Pancreas (tissue), 10 donors: ENCODE data around the gene PRODH2. TPM values are rescaled to one million over a fixed set of nuclear protein-coding genes. Genes with fewer than 3 reads are reported as not detected.

Experiments used
- ATAC-seq, 4 donors: fragments of 200-7000 bp; cut with Tn5 transposase; one replicate each; pipeline versions ENCODE4 v1.8.0 to v1.9.1; 2020; ENCODE audit warnings: mild to moderate bottlenecking in 4 of 4, moderate library complexity in 4 of 4
- DNase-seq, 6 donors: peaks; one replicate each; pipeline ENCODE4 v3.0.0-alpha.2; 2020
- FAIRE-seq: peaks from 2 replicates; lab custom pipeline; 2012; peaks lifted over from hg19 to GRCh38; lab: Jason Lieb, UNC
- H3K27ac ChIP-seq, 4 donors: fragments of 200-600 bp; sonication (generic); 1 replicate in 3 of 4; 2 replicates in 1 of 4; pipeline versions ENCODE4 v1.5.0 to v1.8.0; 2020
- H3K27me3 ChIP-seq, 4 donors: fragments of 200-600 bp; one replicate each; pipeline ENCODE4 v1.8.0; 2021
- H3K36me3 ChIP-seq, 3 donors: fragments of 200-600 bp; sonication (generic) in 1 of 3; one replicate each; pipeline versions ENCODE4 v1.5.0 to v1.8.0; 2020 to 2021
- H3K4me1 ChIP-seq, 3 donors: fragments of 200-600 bp; one replicate each; pipeline ENCODE4 v1.8.0; 2021
- H3K4me3 ChIP-seq, 4 donors: fragments of 200-600 bp; sonication (generic) in 2 of 4; one replicate each; pipeline versions ENCODE4 v1.5.0 to v1.8.0; 2020 to 2021
- H3K9me3 ChIP-seq, 4 donors: fragments of 200-600 bp; one replicate each; pipeline ENCODE4 v1.8.0; 2021
- CTCF ChIP-seq, 4 donors: fragments of 200-600 bp; sonication (generic) in 3 of 4; IDR thresholded peaks; one replicate each; pipeline versions ENCODE4 v1.5.0 to v1.8.0; 2021; ENCODE audit warnings: antibody characterized with exemption in 4 of 4
- WGBS, 2 donors: extraction: QIAGEN DNeasy Blood & Tissue Kit; methylation state at CpG; one replicate each; pipeline ENCODE4 v1.1.7; 2013; 5-methylcytosine and 5-hydroxymethylcytosine counted together
- intact Hi-C, 3 donors: fragments of 100-400 bp; cut with DNase I; formaldehyde crosslinking; loops; one replicate each; pipeline versions ENCODE4 v1.11.1 to v1.14.2; 2022
- polyA plus RNA-seq, 2 donors: library from polyadenylated mRNA; stranded (reverse); fragments of 200-250 nt; gene quantifications; one replicate each; pipeline ENCODE4 v1.2.3, GENCODE V29; 2013
- total RNA-seq, 6 donors: library from RNA; stranded (reverse); fragmentation: NEBNext Ultra II Directional in 4 of 6; extraction: Animal tissue kit (Norgen Biotek cat#: 25700) in 4 of 6; gene quantifications; one replicate each; pipeline versions ENCODE4 v1.2.1 to v1.2.4, GENCODE V29; 2021 to 2023
- donor health status: healthy with polysubstance abuse.
- donor health status: DM: no; HTN: no; CAD: no; lungs with moderate emphysema.
- donor health status: DM: no; HTN: no; CAD: no.
- donor health status: control.
- donor health status: control.
- donor health status: Bipolar disorder and iron deficiency.
- donor health status: DM: yes; HTN: yes; CAD: no.
- donor health status: DM: no; HTN: no; CAD: no.
- donor health status: DM: no; HTN: no; CAD: no.
- donor health status: DM: yes; HTN: yes; CAD: no.

PRODH2 gene
- total and polyA plus RNA-seq, 8 donors, result 0.95 to 21.5 (median 4.2) TPM

- Histone ChIP-seq H3K4me3 (peak overlapping the region in 1 of 4 donors; percentile 70), H3K27me3 (no peaks in the 10 kb centered on the region), H3K36me3 (peaks cover 0 to 4% (median 0%) of the 10 kb centered on the region in 3 donors), H3K9me3 (no peaks in the 10 kb centered on the region), H3K27ac (no peak overlapping the region), H3K4me1 (peaks cover 0 to 17% (median 8%) of the 10 kb centered on the region in 3 donors)
- DNase-seq (peak in 1 of 6 donors; percentile 35), FAIRE-seq (no peak), ATAC-seq (no peak)
- intact Hi-C loops, result no loop called here
- TF ChIP-seq CTCF (IDR thresholded peaks at IDR 0.05), result no peak
- WGBS, 2 donors, result 82 to 88% methylated on average over 17 of the region's 17 CpGs
These were observed 57.5 kb downstream of the PRODH2 start for GRCh38 chr19:35755131-35755549.

DNA sequence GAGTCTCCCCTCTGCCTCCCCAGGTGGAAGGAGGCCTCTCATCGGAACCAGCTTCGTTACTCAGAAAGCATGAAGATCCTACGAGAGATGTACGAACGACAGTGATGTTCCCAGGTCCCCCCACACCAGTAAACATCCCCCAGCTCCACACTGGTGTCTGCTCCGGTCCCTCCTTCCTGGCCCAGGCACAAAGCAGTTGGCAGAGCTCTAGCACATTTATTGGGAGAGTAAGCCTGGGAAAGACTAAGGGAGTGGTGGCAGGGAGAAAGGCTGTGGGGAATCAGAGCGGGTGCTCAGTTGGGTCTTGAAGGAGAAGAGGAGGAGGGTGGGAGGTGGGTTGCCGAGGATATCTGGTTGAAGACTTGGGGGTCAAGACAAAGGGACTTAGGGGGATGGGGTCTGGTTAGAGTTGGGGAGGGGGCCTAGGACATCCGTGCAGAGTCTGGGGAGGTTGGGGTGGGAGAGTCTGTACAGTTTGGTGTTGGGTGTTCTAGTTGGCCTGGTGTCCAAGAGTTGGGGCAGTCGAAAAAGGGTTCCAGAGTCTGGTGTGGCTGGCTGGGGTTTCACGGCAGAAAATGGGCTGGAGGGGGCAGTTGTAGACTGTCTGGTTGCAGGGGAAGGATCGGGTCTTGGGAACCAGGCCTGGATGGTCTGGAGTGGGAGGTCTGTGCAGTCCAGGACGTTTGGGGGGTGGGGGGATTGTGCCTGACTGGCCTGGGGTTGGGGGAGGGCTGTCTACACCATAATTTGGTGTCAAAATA lies 58.1 kb downstream of the PRODH2 start:
- H3K4me3 ChIP-seq, result no peak overlapping the region
- ATAC-seq, result no peak
- intact Hi-C loops, result no loop called here

DNA sequence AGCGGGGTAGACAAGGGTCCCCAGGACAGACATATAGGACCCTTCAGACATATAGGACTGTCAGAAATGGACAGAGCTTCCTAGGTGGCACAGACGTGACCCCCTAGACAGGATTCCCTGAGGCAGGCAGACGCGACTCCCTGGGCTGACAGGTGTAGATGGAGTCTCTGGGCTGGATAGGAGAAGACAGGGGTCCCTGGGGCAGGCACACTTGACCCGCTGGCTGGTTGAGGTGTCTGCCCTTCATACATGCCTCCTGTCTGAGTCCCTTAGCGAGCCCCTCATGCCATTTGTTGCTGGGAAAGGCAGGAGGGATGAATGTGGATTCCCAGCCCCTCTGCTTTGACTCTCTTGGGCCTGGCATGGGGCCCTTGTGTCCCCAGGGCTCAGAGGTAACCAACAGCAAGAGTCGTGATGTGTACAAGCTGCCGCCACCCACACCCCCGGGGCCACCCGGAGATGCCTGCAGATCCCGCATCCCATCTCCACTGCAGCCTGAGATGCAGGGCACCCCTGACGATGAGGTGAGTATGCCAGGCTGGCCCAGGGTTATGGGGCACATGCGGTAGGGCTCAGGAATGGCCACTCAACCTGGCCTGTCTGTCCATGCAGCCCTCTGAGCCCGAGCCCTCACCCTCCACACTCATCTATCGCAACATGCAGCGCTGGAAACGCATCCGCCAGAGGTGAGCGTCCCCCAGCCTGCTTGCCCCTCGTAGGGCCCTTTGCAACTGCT lies 58.8 kb downstream of the PRODH2 start:
- ATAC-seq, result no peak
- Histone ChIP-seq H3K4me1 (peaks cover 0 to 20% (median 8%) of the 10 kb centered on the region in 3 donors), H3K4me3 (no peak overlapping the region), H3K9me3 (no peaks in the 10 kb centered on the region), H3K27me3 (no peaks in the 10 kb centered on the region), H3K27ac (no peak overlapping the region), H3K36me3 (peaks cover 0 to 4% (median 0%) of the 10 kb centered on the region in 3 donors)
- no peak for TF ChIP-seq CTCF (IDR thresholded peaks at IDR 0.05)
- FAIRE-seq, result no peak
- intact Hi-C loops, result no loop called here
- no peak for DNase-seq
- 86 to 95% methylated on average over 20 of the region's 20 CpGs for WGBS, 2 donors

More for the DNA sequence above, 58.1 kb downstream of the PRODH2 start:
- no peak for TF ChIP-seq CTCF (IDR thresholded peaks at IDR 0.05)
- 83 to 90% methylated on average over 13 of the region's 13 CpGs for WGBS, 2 donors
- Histone ChIP-seq H3K4me1 (peaks cover 0 to 18% (median 8%) of the 10 kb centered on the region in 3 donors), H3K27ac (no peak overlapping the region), H3K36me3 (peaks cover 0 to 4% (median 0%) of the 10 kb centered on the region in 3 donors), H3K9me3 (no peaks in the 10 kb centered on the region), H3K27me3 (no peaks in the 10 kb centered on the region)
- FAIRE-seq, result no peak
- DNase-seq, result peak in 1 of 6 donors; percentile 20

DNA sequence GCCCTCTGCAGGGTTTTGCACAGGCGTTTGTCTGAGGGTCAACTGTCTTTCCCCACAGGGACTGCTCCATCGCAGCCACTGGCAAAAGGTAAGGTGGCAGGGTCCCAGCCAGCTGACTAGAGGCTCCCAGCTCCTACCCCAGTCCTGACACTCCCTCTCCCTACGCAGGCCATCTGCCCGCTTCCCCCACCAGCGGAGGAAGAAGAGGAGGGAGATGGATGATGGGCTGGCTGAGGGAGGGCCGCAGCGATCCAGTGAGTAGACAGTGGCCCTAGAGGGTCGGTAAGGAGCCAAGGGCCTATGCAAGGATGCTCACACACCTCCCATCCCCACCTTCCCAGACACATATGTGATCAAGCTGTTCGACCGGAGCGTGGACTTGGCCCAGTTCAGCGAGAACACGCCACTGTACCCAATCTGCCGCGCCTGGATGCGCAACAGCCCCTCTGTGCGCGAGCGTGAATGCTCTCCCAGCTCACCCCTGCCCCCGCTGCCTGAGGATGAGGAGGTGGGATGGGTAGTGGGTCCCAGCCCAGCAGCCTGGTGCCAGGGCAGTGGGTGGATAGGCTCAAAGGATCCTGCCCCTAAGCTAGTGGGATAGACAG lies 59.8 kb downstream of the PRODH2 start:
- ATAC-seq, result no peak
- no peak overlapping the region for H3K4me3 ChIP-seq
- no peaks in the 10 kb centered on the region for H3K27me3 ChIP-seq
- no peak for TF ChIP-seq CTCF (IDR thresholded peaks at IDR 0.05)
- peak in 3 of 6 donors; percentile 17 to 56 (median 43) for DNase-seq
- H3K9me3 ChIP-seq, result no peaks in the 10 kb centered on the region
- peaks cover 0 to 20% (median 10%) of the 10 kb centered on the region in 3 donors for H3K4me1 ChIP-seq
- no peak overlapping the region for H3K27ac ChIP-seq
- intact Hi-C loops, result no loop called here
- WGBS, 2 donors, result 93 to 95% methylated on average over 20 of the region's 20 CpGs
- peaks cover 0 to 4% (median 0%) of the 10 kb centered on the region in 3 donors for H3K36me3 ChIP-seq
- FAIRE-seq, result no peak
